MM.1S (cell line): ENCODE data around the gene SLC12A3.
A peak's percentile ranks its signal among the peaks of the same experiment; 100 is the strongest.

Experiments
- DNase-seq: peaks from one replicate; pipeline ENCODE4 v3.0.0-alpha.2; 2015
- H2AFZ ChIP-seq: fragments of 300-600 bp; sonication (generic); 2 replicates; pipeline ENCODE4 v1.6.0; 2016; ENCODE audit warnings: antibody characterized with exemption, low read length
- H3F3A ChIP-seq: fragments of 300-600 bp; sonication (generic); 2 replicates; pipeline ENCODE4 v1.6.1; 2016; ENCODE audit warnings: mild to moderate bottlenecking, antibody characterized with exemption, low read length, moderate library complexity, mixed read lengths; ENCODE audit not compliant: insufficient read depth
- H3K27ac ChIP-seq: fragments of 300-600 bp; sonication (generic); 2 replicates; pipeline ENCODE4 v1.5.1; 2016; ENCODE audit warnings: mild to moderate bottlenecking, low read length
- H3K27me3 ChIP-seq: fragments of 300-600 bp; sonication (generic); replicated peaks from 2 replicates; pipeline ENCODE4 v1.6.0; 2016; ENCODE audit warnings: low read length; ENCODE audit not compliant: insufficient read depth
- H3K36me3 ChIP-seq: fragments of 300-600 bp; sonication (generic); replicated peaks from 2 replicates; pipeline ENCODE4 v1.6.1; 2016; ENCODE audit warnings: mild to moderate bottlenecking, low read length, mixed read lengths; ENCODE audit not compliant: insufficient read depth
- H3K4me1 ChIP-seq: fragments of 300-600 bp; sonication (generic); 2 replicates; pipeline ENCODE4 v1.6.1; 2016; ENCODE audit warnings: low read length, mixed read lengths
- H3K4me2 ChIP-seq: fragments of 300-600 bp; sonication (generic); 2 replicates; pipeline ENCODE4 v1.6.0; 2016; ENCODE audit warnings: low read depth, low read length
- H3K4me3 ChIP-seq: fragments of 300-600 bp; sonication (generic); 2 replicates; pipeline ENCODE4 v1.5.1; 2016; ENCODE audit warnings: low read length, mixed read lengths
- H3K79me2 ChIP-seq: fragments of 300-600 bp; sonication (generic); 2 replicates; pipeline ENCODE4 v1.6.1; 2016; ENCODE audit warnings: mixed run types, low read length, mixed read lengths
- H3K9ac ChIP-seq: fragments of 300-600 bp; sonication (generic); 2 replicates; pipeline ENCODE4 v1.6.1; 2016; ENCODE audit warnings: low read length, mixed read lengths
- H3K9me2 ChIP-seq: fragments of 300-600 bp; sonication (generic); replicated peaks from 2 replicates; pipeline ENCODE4 v1.6.1; 2016; ENCODE audit warnings: mild to moderate bottlenecking, low read length, mixed read lengths; ENCODE audit not compliant: insufficient read depth
- H3K9me3 ChIP-seq: fragments of 300-600 bp; sonication (generic); replicated peaks from 2 replicates; pipeline ENCODE4 v1.6.1; 2016; ENCODE audit warnings: mild to moderate bottlenecking, low read length, mixed read lengths; ENCODE audit not compliant: insufficient read depth
- H4K20me1 ChIP-seq: fragments of 300-600 bp; sonication (generic); 2 replicates; pipeline ENCODE4 v1.6.1; 2016; ENCODE audit warnings: mild to moderate bottlenecking, low read length, moderate library complexity, mixed read lengths; ENCODE audit not compliant: insufficient read depth
- CTCF ChIP-seq: fragments of 300-600 bp; sonication (generic); IDR thresholded peaks from 2 replicates; pipeline ENCODE4 v1.5.1; 2016; ENCODE audit warnings: antibody characterized with exemption, low read length, mixed read lengths
- EZH2 ChIP-seq: fragments of 300-600 bp; sonication (generic); optimal IDR thresholded peaks from 2 replicates; pipeline ENCODE3; 2017; ENCODE audit warnings: low read depth, mild to moderate bottlenecking, antibody characterized with exemption, low read length, mixed read lengths
- EZH2phosphoT487 ChIP-seq: fragments of 300-600 bp; sonication (generic); IDR thresholded peaks from 2 replicates; pipeline ENCODE4 v1.6.1; 2018; ENCODE audit warnings: antibody characterized with exemption, low read length

The SLC12A3 gene

GRCh38 chr16:56939801-56940200, 74.8 kb downstream of the SLC12A3 start:
- Histone ChIP-seq H3K27me3 (no peaks in the 10 kb centered on the region), H3K4me3 (no peak overlapping the region), H3K4me1 (peaks cover 62% of the 10 kb centered on the region), H3K9me3 (no peaks in the 10 kb centered on the region), H3K9me2 (no peaks in the 10 kb centered on the region), H3K9ac (peak overlapping the region; percentile 73), H3K36me3 (peaks cover 67% of the 10 kb centered on the region), H4K20me1 (peaks cover 78% of the 10 kb centered on the region), H3F3A (peaks cover 98% of the 10 kb centered on the region), H2AFZ (no peak overlapping the region), H3K4me2 (peak overlapping the region; percentile 78), H3K79me2 (peaks cover 83% of the 10 kb centered on the region), H3K27ac (peak overlapping the region; percentile 100)
- TF ChIP-seq EZH2 (no peak), CTCF (no peak), EZH2phosphoT487 (no peak)
- peak; percentile 81 for DNase-seq

GRCh38 chr16:56941092-56941491, 76.1 kb downstream of the SLC12A3 start:
- Histone ChIP-seq H3K4me1 (peaks cover 62% of the 10 kb centered on the region), H3K4me2 (peak overlapping the region; percentile 24; the same call in 1 of the 2 replicates), H3K9me2 (no peaks in the 10 kb centered on the region), H3F3A (peaks cover 97% of the 10 kb centered on the region), H3K9me3 (no peaks in the 10 kb centered on the region), H3K79me2 (peaks cover 70% of the 10 kb centered on the region), H3K27ac (peak overlapping the region; percentile 100; the same call in 1 of the 2 replicates), H2AFZ (no peak overlapping the region), H3K27me3 (no peaks in the 10 kb centered on the region), H3K36me3 (peaks cover 60% of the 10 kb centered on the region), H3K9ac (no peak overlapping the region), H4K20me1 (peaks cover 73% of the 10 kb centered on the region), H3K4me3 (no peak overlapping the region)
- no peak for TF ChIP-seq CTCF
- TF ChIP-seq EZH2 = no peak
- TF ChIP-seq EZH2phosphoT487 = no peak
- no peak for DNase-seq

- H3F3A ChIP-seq = peaks cover 97% of the 10 kb centered on the region
- H3K9ac ChIP-seq = peak overlapping the region; percentile 2; the same call in 1 of the 2 replicates
- H4K20me1 ChIP-seq = peaks cover 66% of the 10 kb centered on the region
- H3K9me3 ChIP-seq = no peaks in the 10 kb centered on the region
- peaks cover 62% of the 10 kb centered on the region for H3K4me1 ChIP-seq
- no peak for DNase-seq
- H3K79me2 ChIP-seq = peaks cover 62% of the 10 kb centered on the region
- H3K9me2 ChIP-seq = no peaks in the 10 kb centered on the region
- no peak for TF ChIP-seq CTCF
- no peak for TF ChIP-seq EZH2phosphoT487
- TF ChIP-seq EZH2 = no peak
- no peaks in the 10 kb centered on the region for H3K27me3 ChIP-seq
- peaks cover 54% of the 10 kb centered on the region for H3K36me3 ChIP-seq
- H3K4me3 ChIP-seq = no peak overlapping the region
- peak overlapping the region; percentile 9; the same call in 1 of the 2 replicates for H3K4me2 ChIP-seq
- no peak overlapping the region for H2AFZ ChIP-seq
- peak overlapping the region; percentile 100; the same call in 1 of the 2 replicates for H3K27ac ChIP-seq
These were observed 76.9 kb downstream of the SLC12A3 start for GRCh38 chr16:56941856-56942331.
